Measurements from ENCODE around the gene RRM1. TPM values are rescaled to one million over a fixed set of nuclear protein-coding genes. Genes with fewer than 3 reads are reported as not detected.

RRM1 gene
- total and polyA plus RNA-seq, 10 of the 15 experiments (the other 5 are each of a cell fraction or from before 2014, with no cell fraction given), result 94.0 to 255 (median 148) TPM

DNA sequence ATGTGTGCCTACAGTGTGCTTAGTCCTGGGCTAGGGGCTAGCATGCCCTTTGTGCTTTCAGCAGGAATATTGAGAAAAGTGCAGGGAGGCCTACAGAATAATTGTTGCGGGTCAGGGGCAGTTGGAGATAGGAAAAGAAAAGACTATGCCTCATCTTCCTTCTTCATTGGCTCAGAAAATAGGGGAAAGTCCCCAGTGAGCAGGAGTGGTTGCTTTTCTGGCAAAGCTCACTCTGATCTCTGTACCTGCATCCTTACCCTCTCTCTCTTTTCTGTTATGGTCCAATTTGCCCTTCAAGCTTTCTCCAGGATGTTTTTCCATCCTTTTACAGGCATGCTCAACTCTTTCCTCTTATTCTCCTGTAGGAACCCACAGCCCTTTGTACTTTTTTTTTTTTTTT, 29.5 kb upstream of the RRM1 start:
- H3K27ac ChIP-seq (ENCODE audit: control insufficient read depth, insufficient read depth), result no peak overlapping the region
- H3K79me2 ChIP-seq (ENCODE audit: control insufficient read depth, insufficient read depth, low read length), result no peaks in the 10 kb centered on the region
- RAD21 ChIA-PET (ENCODE audit: unreplicated experiment), result interaction anchor here (1.2 to 20.6 kb wide), 3 partner anchors 138 to 211 kb away, joined by 3 to 605 read pairs (median 4); partner anchors contain the start of gene STIM1
- H3K36me3 ChIP-seq (ENCODE audit: control insufficient read depth in 2 of 2, insufficient read depth in 2 of 2, low read length in 1 of 2), result peaks cover 8% of the 10 kb centered on the region in 2 experiments; a peak in 3 of 4 replicates
- H4K20me1 ChIP-seq (ENCODE audit: control insufficient read depth, insufficient read depth), result no peaks in the 10 kb centered on the region
- in situ Hi-C loops (cut with MboI) (loop anchor here (5.0 kb wide), 1 partner anchor 218 kb away; no protein-coding TSS in a partner anchor), intact Hi-C loops (cut with micrococcal nuclease; ENCODE audit: unreplicated experiment) (no loop called here)
- no TSS peak for BruUV-seq (replicated peaks)
- TF ChIP-seq PML (IDR thresholded peaks at IDR 0.05; ENCODE audit: low read length), result no peak
- no peak for TF ChIP-seq POLR2A (IDR thresholded peaks at IDR 0.05; ENCODE audit: low read depth, low read length)
- no peak for TF ChIP-seq MYC (IDR thresholded peaks at IDR 0.05; ENCODE audit: insufficient read depth, insufficient read length, insufficient replicate concordance, low read length, severe bottlenecking)
- TF ChIP-seq, protein P1, sequence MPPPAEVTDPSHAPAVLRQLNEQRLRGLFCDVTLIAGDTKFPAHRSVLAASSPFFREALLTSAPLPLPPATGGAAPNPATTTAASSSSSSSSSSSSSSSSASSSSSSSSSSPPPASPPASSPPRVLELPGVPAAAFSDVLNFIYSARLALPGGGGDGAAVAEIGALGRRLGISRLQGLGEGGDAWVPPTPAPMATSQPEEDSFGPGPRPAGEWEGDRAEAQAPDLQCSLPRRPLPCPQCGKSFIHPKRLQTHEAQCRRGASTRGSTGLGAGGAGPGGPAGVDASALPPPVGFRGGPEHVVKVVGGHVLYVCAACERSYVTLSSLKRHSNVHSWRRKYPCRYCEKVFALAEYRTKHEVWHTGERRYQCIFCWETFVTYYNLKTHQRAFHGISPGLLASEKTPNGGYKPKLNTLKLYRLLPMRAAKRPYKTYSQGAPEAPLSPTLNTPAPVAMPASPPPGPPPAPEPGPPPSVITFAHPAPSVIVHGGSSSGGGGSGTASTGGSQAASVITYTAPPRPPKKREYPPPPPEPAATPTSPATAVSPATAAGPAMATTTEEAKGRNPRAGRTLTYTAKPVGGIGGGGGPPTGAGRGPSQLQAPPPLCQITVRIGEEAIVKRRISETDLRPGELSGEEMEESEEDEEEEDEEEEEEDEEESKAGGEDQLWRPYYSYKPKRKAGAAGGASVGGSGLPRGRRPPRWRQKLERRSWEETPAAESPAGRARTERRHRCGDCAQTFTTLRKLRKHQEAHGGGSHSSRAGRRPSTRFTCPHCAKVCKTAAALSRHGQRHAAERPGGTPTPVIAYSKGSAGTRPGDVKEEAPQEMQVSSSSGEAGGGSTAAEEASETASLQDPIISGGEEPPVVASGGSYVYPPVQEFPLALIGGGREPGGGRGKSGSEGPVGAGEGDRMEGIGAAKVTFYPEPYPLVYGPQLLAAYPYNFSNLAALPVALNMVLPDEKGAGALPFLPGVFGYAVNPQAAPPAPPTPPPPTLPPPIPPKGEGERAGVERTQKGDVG (CRISPR knock-in tag; IDR thresholded peaks at IDR 0.05), result no peak
- TF ChIP-seq TARDBP (IDR thresholded peaks at IDR 0.05; ENCODE audit: borderline replicate concordance), result no peak
- no peak for TF ChIP-seq SMAD5 (IDR thresholded peaks at IDR 0.05; ENCODE audit: low read depth)
- no peak for TF ChIP-seq BCL11A (IDR thresholded peaks at IDR 0.05; ENCODE audit: low read depth, low read length)
- TF ChIP-seq SIN3A (IDR thresholded peaks at IDR 0.05; ENCODE audit: low read depth, low read length), result no peak
- TF ChIP-seq, protein P2, sequence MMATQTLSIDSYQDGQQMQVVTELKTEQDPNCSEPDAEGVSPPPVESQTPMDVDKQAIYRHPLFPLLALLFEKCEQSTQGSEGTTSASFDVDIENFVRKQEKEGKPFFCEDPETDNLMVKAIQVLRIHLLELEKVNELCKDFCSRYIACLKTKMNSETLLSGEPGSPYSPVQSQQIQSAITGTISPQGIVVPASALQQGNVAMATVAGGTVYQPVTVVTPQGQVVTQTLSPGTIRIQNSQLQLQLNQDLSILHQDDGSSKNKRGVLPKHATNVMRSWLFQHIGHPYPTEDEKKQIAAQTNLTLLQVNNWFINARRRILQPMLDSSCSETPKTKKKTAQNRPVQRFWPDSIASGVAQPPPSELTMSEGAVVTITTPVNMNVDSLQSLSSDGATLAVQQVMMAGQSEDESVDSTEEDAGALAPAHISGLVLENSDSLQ (IDR thresholded peaks at IDR 0.05), result no peak
- TF ChIP-seq YBX1 (IDR thresholded peaks at IDR 0.05), result no peak
- no peak for TF ChIP-seq IKZF1 (conservative IDR thresholded peaks at IDR 0.05)
- TF ChIP-seq ZBED1 (IDR thresholded peaks at IDR 0.05; ENCODE audit: borderline replicate concordance), result no peak
- no peak for TF ChIP-seq RELA (IDR thresholded peaks at IDR 0.05; ENCODE audit: borderline replicate concordance, partially characterized antibody)
- TF ChIP-seq, protein P3, sequence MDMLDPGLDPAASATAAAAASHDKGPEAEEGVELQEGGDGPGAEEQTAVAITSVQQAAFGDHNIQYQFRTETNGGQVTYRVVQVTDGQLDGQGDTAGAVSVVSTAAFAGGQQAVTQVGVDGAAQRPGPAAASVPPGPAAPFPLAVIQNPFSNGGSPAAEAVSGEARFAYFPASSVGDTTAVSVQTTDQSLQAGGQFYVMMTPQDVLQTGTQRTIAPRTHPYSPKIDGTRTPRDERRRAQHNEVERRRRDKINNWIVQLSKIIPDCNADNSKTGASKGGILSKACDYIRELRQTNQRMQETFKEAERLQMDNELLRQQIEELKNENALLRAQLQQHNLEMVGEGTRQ (IDR thresholded peaks at IDR 0.05; ENCODE audit: borderline replicate concordance, low read depth, low read length), result no peak
- TF ChIP-seq, protein P4, sequence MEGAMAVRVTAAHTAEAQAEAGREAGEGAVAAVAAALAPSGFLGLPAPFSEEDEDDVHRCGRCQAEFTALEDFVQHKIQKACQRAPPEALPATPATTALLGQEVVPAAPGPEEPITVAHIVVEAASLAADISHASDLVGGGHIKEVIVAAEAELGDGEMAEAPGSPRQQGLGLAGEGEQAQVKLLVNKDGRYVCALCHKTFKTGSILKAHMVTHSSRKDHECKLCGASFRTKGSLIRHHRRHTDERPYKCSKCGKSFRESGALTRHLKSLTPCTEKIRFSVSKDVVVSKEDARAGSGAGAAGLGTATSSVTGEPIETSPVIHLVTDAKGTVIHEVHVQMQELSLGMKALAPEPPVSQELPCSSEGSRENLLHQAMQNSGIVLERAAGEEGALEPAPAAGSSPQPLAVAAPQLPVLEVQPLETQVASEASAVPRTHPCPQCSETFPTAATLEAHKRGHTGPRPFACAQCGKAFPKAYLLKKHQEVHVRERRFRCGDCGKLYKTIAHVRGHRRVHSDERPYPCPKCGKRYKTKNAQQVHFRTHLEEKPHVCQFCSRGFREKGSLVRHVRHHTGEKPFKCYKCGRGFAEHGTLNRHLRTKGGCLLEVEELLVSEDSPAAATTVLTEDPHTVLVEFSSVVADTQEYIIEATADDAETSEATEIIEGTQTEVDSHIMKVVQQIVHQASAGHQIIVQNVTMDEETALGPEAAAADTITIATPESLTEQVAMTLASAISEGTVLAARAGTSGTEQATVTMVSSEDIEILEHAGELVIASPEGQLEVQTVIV (IDR thresholded peaks at IDR 0.05; ENCODE audit: borderline replicate concordance, partially characterized antibody), result no peak
- TF ChIP-seq SRF (IDR thresholded peaks at IDR 0.05; ENCODE audit: low read depth in 2 of 2, low read length in 2 of 2), result no peak
- WGBS (ENCODE audit: insufficient coverage, insufficient replicate concordance, low lambda C conversion rate, missing lambda C conversion rate), result 94% methylated on average over 1 of the region's 1 CpG
- SMC1A ChIA-PET (ENCODE audit: uncharacterized antibody, unreplicated experiment), result interaction anchor here (0.5 to 21.1 kb wide), 15 partner anchors 8 to 344 kb away, joined by 3 to 805 read pairs (median 3); partner anchors contain the start of genes RHOG and STIM1
- peaks cover 6% of the 10 kb centered on the region; the same call in 1 of the 2 replicates for H3K4me1 ChIP-seq (ENCODE audit: control insufficient read depth, insufficient read depth, low read length)
- H3K4me3 ChIP-seq, result no peak overlapping the region
- POLR2A ChIA-PET, result interaction anchor here (0.7 to 2.1 kb wide), 2 partner anchors 41 to 210 kb away, joined by 3 to 8 read pairs; partner anchors contain the start of gene STIM1
- no peak overlapping the region for H3K9ac ChIP-seq (ENCODE audit: control insufficient read depth, insufficient read depth, low read length)
- H3K9me3 ChIP-seq (replicated peaks; ENCODE audit: control insufficient read depth, insufficient read depth, low read length), result no peaks in the 10 kb centered on the region
- no peaks in the 10 kb centered on the region for H3K27me3 ChIP-seq (replicated peaks in 1 of 2; ENCODE audit: control insufficient read depth in 2 of 2, insufficient read depth in 2 of 2, low read length in 1 of 2)
- DNase-seq (ENCODE audit: low read depth, low spot score) (no peak), FAIRE-seq (no peak), ATAC-seq (no peak)
- CTCF ChIA-PET, result interaction anchor here (0.6 to 13.4 kb wide), 7 partner anchors 34 to 216 kb away, joined by 3 to 979 read pairs (median 3); partner anchors contain the start of genes RHOG and STIM1
- no peak overlapping the region for H3K4me2 ChIP-seq (ENCODE audit: control insufficient read depth, insufficient read depth)
- H2AFZ ChIP-seq (ENCODE audit: control insufficient read depth, low read depth, low read length), result no peak overlapping the region
